Activated CD8-positive, alpha-beta T cell treated with anti-CD3 and anti-CD28 coated beads, Interleukin-2, amount 10 ng/mL, durations not matched to agents 7 days and 5 days (primary cell): ENCODE data around the gene RAB13. TPM values are rescaled to one million over a fixed set of nuclear protein-coding genes. Genes with fewer than 3 reads are reported as not detected.
"Not testable (repeated sequence)": the region's sequence is repeated elsewhere in the genome, so short reads cannot be mapped to it uniquely, and the experiment has no call there.

ENCODE experiments used
- ATAC-seq: fragments of 150-1000 bp; cut with Tn5 transposase; one replicate; pipeline ENCODE4 v1.10.0; 2021; ENCODE audit warnings: moderate library complexity
- CTCF ChIA-PET: fragments of 350-600 bp; sonication (Branson Sonifier 250); formaldehyde crosslinking; loops from one replicate; lab custom pipeline; 2021; ENCODE audit warnings: antibody characterized with exemption; lab: Charles Lee
- POLR2A ChIA-PET: fragments of 350-600 bp; sonication (Branson Sonifier 250); formaldehyde crosslinking; loops from one replicate; lab custom pipeline; 2021; ENCODE audit warnings: antibody characterized with exemption; lab: Charles Lee
- DNase-seq: peaks from one replicate; pipeline ENCODE4 v3.0.0-alpha.2; 2020
- H3K27ac Mint-ChIP-seq: one replicate; pipeline ENCODE4 v1.8.0; 2021; ENCODE audit warnings: mild to moderate bottlenecking, mixed read lengths
- H3K27me3 Mint-ChIP-seq: one replicate; pipeline ENCODE4 v1.8.0; 2021; ENCODE audit warnings: low read depth, mixed read lengths
- H3K36me3 Mint-ChIP-seq: one replicate; pipeline ENCODE4 v1.8.0; 2021; ENCODE audit warnings: low read depth, mixed read lengths
- H3K4me1 Mint-ChIP-seq: one replicate; pipeline ENCODE4 v1.8.0; 2021; ENCODE audit warnings: low read depth, mixed read lengths
- H3K4me3 Mint-ChIP-seq: one replicate; pipeline ENCODE4 v1.8.0; 2021; ENCODE audit warnings: mild to moderate bottlenecking, mixed read lengths
- H3K9me3 Mint-ChIP-seq: one replicate; pipeline ENCODE4 v1.8.0; 2022; ENCODE audit warnings: mixed read lengths; ENCODE audit not compliant: insufficient read depth
- total RNA-seq, 2 experiments: library from RNA; stranded (reverse); gene quantifications; one replicate each; pipeline ENCODE4 v1.2.3, GENCODE V29; 2021

RAB13 gene
- total RNA-seq, 2 experiments from 2014 or later = 5.2 to 6.5 TPM

DNA sequence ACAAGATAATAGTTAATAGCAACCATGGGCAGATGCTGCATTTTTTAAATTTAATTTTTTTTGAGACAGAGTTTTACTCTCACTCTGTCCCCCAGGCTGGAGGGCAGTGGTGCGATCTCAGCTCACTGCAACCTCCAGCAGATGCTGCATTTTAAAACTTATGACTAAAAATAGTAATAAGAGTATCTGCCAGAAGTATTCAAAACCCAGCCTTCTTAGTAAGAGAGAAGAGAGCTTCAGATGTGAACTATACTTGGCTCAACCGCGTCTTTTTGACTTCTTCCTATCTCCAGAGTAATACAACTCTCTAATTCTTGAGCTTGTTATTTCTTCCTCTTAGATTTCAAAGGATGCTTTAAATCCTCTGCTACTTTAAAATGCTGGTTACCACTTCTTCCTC lies 9.1 kb upstream of the RAB13 start:
- Mint-ChIP-seq H3K27ac (no peak overlapping the region), H3K9me3 (no peaks in the 10 kb centered on the region), H3K4me3 (no peak overlapping the region), H3K4me1 (peaks cover 28% of the 10 kb centered on the region), H3K27me3 (no peaks in the 10 kb centered on the region), H3K36me3 (peaks cover 44% of the 10 kb centered on the region)
- DNase-seq = no peak
- ATAC-seq = no peak
- CTCF ChIA-PET = interaction anchor here (1.2 kb wide), 1 partner anchor 9 kb away, joined by 5 read pairs; the partner anchor contains the start of gene RAB13
- POLR2A ChIA-PET = interaction anchor here (0.6 to 1.4 kb wide), 3 partner anchors 18 to 278 kb away, joined by 3 to 5 read pairs (median 3); partner anchors contain the start of genes JTB and NUP210L

DNA sequence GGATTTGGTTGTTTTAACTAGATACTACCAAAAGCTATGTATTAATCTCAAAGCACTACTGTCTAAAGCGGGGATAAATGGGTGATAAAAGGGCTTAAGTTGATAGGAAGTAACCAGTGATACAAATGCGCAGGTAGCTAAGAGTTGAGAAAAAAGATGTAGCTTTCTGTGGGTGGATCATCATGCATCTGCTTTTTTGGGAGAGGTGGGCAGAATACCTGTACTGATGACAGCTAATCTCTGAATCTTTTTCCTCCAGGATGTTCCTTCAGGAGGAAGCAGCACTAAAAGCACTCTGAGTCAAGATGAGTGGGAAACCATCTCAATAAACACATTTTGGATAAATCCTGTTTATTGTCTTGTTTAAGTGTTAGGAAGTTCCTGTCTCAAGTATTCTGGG lies 5.7 kb upstream of the RAB13 start:
- peak overlapping the region; percentile 98 for H3K27ac Mint-ChIP-seq
- DNase-seq = no peak

GRCh38 chr1:153991151-153991630 lies 5.1 kb upstream of the RAB13 start:
- no peak for ATAC-seq
- H3K4me1 Mint-ChIP-seq = peaks cover 44% of the 10 kb centered on the region
- POLR2A ChIA-PET = interaction anchor here (0.9 to 2.8 kb wide), 23 partner anchors 9 to 480 kb away, joined by 3 to 49 read pairs (median 6); partner anchors contain the start of genes CREB3L4, CRTC2, DENND4B and ILF2
- no peaks in the 10 kb centered on the region for H3K9me3 Mint-ChIP-seq
- no peaks in the 10 kb centered on the region for H3K27me3 Mint-ChIP-seq
- peak overlapping the region; percentile 93 for H3K4me3 Mint-ChIP-seq
- no peak for DNase-seq
- CTCF ChIA-PET = interaction anchor here (1.2 to 2.7 kb wide), 6 partner anchors 8 to 194 kb away, joined by 3 to 10 read pairs (median 4); partner anchors contain the start of genes CREB3L4 and JTB
- peaks cover 44% of the 10 kb centered on the region for H3K36me3 Mint-ChIP-seq
- peak overlapping the region; percentile 98 for H3K27ac Mint-ChIP-seq

More for the DNA sequence above, 5.7 kb upstream of the RAB13 start:
- ChIA-PET CTCF (interaction anchor here (1.3 to 2.7 kb wide), 2 partner anchors 11 to 194 kb away, joined by 5 to 10 read pairs; no protein-coding TSS in a partner anchor), POLR2A (interaction anchor here (1.4 to 2.8 kb wide), 8 partner anchors 8 to 264 kb away, joined by 4 to 49 read pairs (median 14); partner anchors contain the start of genes CRTC2, DENND4B, INTS3 and JTB)
- H3K36me3 Mint-ChIP-seq = peaks cover 44% of the 10 kb centered on the region
- no peaks in the 10 kb centered on the region for H3K27me3 Mint-ChIP-seq
- H3K9me3 Mint-ChIP-seq = no peaks in the 10 kb centered on the region
- no peak for ATAC-seq
- peaks cover 39% of the 10 kb centered on the region for H3K4me1 Mint-ChIP-seq
- peak overlapping the region; percentile 93 for H3K4me3 Mint-ChIP-seq

DNA sequence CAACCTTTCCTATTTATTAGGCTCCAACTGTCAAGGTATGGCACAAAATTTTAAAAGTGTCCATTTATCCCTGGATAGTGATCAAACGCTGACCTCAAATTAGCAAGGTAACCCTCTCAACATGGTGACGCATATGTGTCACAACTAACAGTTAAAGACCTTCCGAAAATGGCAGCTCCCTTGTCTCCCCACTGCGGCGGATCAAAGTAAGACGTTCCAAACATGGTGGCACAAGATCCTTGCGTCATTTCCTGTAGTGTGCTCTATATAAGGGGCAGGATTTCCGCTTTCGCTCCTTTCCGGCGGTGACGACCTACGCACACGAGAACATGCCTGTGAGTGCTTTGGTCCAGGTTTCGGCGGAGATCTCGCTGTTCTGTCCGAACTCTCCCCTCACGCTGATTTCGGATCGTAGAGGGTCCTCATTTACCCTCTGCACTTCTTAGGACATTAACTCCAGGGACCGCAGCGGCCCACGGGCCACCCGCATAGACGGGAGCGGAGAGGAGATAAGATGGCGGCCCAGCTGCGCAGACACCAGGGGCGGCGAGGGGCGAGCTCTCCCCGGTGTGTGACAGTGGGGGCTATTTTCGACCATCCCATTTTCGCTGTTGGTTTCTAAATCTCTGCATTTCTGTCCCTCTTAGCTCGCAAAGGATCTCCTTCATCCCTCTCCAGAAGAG lies 4.5 kb upstream of the RAB13 start, which contains the start of gene RPS27:
RPS27 (plus strand) TSS at position 295 of the 683 bp plus-strand sequence; CDS start at position 330, 35 bp downstream.
- peak within 1 kb of the TSS; percentile 93 for H3K4me3 Mint-ChIP-seq
- ChIA-PET CTCF (interaction anchor here (1.0 to 2.7 kb wide), 6 partner anchors 9 to 193 kb away, joined by 3 to 10 read pairs (median 4); partner anchors contain the start of genes CREB3L4 and JTB), POLR2A (interaction anchor here (0.6 to 2.8 kb wide), 54 partner anchors 9 to 479 kb away, joined by 3 to 49 read pairs (median 4); partner anchors contain the start of genes CHTOP, CREB3L4, CRTC2 and DENND4B)
- peaks cover 47% of the 10 kb centered on the region for H3K4me1 Mint-ChIP-seq
- peaks cover 40% of the 10 kb centered on the region for H3K36me3 Mint-ChIP-seq
- ATAC-seq (peak; percentile 79), DNase-seq (peak; percentile 94)
- peak within 1 kb of the TSS; percentile 98 for H3K27ac Mint-ChIP-seq
- H3K9me3 Mint-ChIP-seq = no peaks in the 10 kb centered on the region
- H3K27me3 Mint-ChIP-seq = no peaks in the 10 kb centered on the region

DNA sequence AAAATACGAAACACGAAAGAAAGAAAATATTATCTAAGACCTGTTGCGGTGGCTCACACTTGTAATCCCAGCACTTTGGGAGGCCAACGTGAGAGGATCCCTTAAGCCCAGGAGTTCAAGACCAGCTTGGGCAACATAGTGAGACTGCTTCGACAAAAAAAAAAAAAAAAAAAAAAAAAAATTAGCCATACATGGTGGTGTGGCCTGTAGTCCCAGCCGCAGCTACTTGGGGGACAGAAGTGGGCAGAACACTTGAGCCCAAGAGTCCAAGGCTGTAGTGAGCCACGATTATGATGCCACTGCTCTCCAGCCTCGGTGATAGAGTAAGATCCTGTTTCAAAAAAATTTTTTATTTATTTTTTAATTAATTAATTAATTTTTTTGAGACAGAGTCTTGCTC lies 1.5 kb upstream of the RAB13 start:
- ATAC-seq (no peak), DNase-seq (no peak)
- POLR2A ChIA-PET = interaction anchor here (1.0 to 3.1 kb wide), 7 partner anchors 10 to 212 kb away, joined by 3 to 21 read pairs (median 8); partner anchors contain the start of genes CREB3L4 and JTB
- Mint-ChIP-seq H3K4me1 (peaks cover 49% of the 10 kb centered on the region), H3K36me3 (peaks cover 20% of the 10 kb centered on the region), H3K27me3 (no peaks in the 10 kb centered on the region), H3K27ac (peak overlapping the region; percentile 88), H3K4me3 (no peak overlapping the region), H3K9me3 (no peaks in the 10 kb centered on the region)
- CTCF ChIA-PET = interaction anchor here (0.7 to 5.7 kb wide), 35 partner anchors 11 to 453 kb away, joined by 3 to 109 read pairs (median 8); partner anchors contain the start of genes CHTOP, CREB3L4, CRTC2 and DENND4B

DNA sequence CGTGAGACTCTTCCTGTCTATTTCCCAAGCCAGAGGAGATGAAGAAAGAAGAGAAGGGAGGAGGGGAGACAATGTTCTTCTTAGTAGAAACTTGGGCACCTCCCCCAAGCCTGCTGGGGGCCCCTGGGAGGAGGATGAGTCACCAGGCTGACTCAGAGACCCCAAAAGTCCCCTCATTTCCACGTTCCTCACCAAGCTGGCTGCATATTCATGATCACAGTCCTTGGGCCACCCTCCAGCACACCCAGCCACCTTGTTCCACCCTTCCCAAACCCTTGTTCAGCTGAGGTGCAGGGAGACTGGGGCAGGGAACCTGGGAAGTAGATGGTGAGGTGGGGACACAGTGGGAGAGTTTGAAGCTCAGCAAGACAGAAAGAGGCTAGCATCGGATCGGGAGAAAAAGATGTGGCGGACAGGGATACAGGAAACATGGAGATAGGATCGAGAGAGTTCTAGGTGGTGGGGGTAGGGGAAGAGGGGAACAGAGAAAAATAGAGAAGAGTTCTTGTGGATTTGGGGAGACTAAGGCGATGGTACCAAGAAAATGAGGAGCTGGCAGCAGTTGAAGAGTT lies 712 bp downstream of the RAB13 start:
- Mint-ChIP-seq H3K9me3 (no peaks in the 10 kb centered on the region), H3K4me1 (peaks cover 35% of the 10 kb centered on the region), H3K27ac (peak overlapping the region; percentile 66), H3K27me3 (no peaks in the 10 kb centered on the region), H3K4me3 (peak overlapping the region; percentile 69), H3K36me3 (no peaks in the 10 kb centered on the region)
- DNase-seq = no peak
- ChIA-PET POLR2A (interaction anchor here (0.6 to 3.1 kb wide), 11 partner anchors 8 to 326 kb away, joined by 3 to 21 read pairs (median 4); partner anchors contain the start of genes CREB3L4, JTB and SLC39A1), CTCF (interaction anchor here (1.5 to 5.7 kb wide), 19 partner anchors 9 to 413 kb away, joined by 3 to 109 read pairs (median 12); partner anchors contain the start of genes CREB3L4, CRTC2, DENND4B and GATAD2B)
- no peak for ATAC-seq

- Mint-ChIP-seq H3K27ac (no peak overlapping the region), H3K9me3 (no peaks in the 10 kb centered on the region), H3K4me3 (no peak overlapping the region), H3K36me3 (no peaks in the 10 kb centered on the region), H3K4me1 (peaks cover 32% of the 10 kb centered on the region), H3K27me3 (no peaks in the 10 kb centered on the region)
- POLR2A ChIA-PET = interaction anchor here (0.7 to 2.9 kb wide), 4 partner anchors 17 to 194 kb away, joined by 3 to 21 read pairs (median 6); partner anchors contain the start of gene CREB3L4
- no peak for ATAC-seq
- CTCF ChIA-PET = interaction anchor here (2.9 to 5.7 kb wide), 3 partner anchors 19 to 187 kb away, joined by 32 to 109 read pairs (median 50); partner anchors contain the start of genes CREB3L4 and SLC39A1
- DNase-seq = no peak
These were observed 1.8 kb downstream of the RAB13 start for GRCh38 chr1:153984123-153984894.

- not testable (repeated sequence) for H3K27me3 Mint-ChIP-seq, DNase-seq, H3K4me3 Mint-ChIP-seq, ATAC-seq, H3K27ac Mint-ChIP-seq, H3K36me3 Mint-ChIP-seq, H3K9me3 Mint-ChIP-seq
- ChIA-PET POLR2A (interaction anchor here (0.8 kb wide), 1 partner anchor 14 kb away, joined by 4 read pairs; the partner anchor contains the start of gene CREB3L4), CTCF (interaction anchor here (0.6 to 1.2 kb wide), 2 partner anchors 10 to 26 kb away, joined by 3 to 5 read pairs; no protein-coding TSS in a partner anchor)
- H3K4me1 Mint-ChIP-seq = peaks cover 38% of the 10 kb centered on the region
These were observed 4.4 kb downstream of the RAB13 start for GRCh38 chr1:153981735-153982134.

DNA sequence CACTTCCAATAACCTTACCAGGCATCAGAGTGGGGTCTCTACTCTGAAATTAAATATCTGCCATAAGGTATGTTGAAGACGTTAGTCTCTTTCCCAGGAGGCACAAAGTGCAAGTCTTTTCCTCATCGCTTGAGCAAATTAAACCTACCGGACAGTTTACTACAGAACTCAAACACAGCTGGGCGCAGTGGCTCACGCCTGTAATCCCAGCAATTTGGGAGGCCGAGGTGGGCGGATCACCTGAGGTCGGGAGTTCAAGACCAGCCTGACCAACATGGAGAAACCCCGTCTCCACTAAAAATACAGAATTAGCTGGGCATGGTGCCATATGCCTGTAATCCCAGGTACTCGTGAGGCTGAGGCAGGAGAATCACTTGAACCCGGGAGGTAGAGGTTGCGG lies 7.0 kb downstream of the RAB13 start:
- peaks cover 38% of the 10 kb centered on the region for H3K4me1 Mint-ChIP-seq
- ATAC-seq, H3K9me3 Mint-ChIP-seq, H3K27me3 Mint-ChIP-seq, DNase-seq, H3K4me3 Mint-ChIP-seq, H3K27ac Mint-ChIP-seq: not testable (repeated sequence)
- H3K36me3 Mint-ChIP-seq = peaks cover 28% of the 10 kb centered on the region
- ChIA-PET CTCF (interaction anchor here (1.0 to 5.6 kb wide), 5 partner anchors 7 to 302 kb away, joined by 3 to 74 read pairs (median 10); partner anchors contain the start of genes CREB3L4, CRTC2 and RAB13), POLR2A (interaction anchor here (1.0 to 5.0 kb wide), 5 partner anchors 12 to 34 kb away, joined by 3 to 62 read pairs (median 26); partner anchors contain the start of genes CREB3L4, DENND4B and RPS27)
